HCT116 (cell line): Measurements from ENCODE around the gene UPK3A. TPM values are rescaled to one million over a fixed set of nuclear protein-coding genes. Genes with fewer than 3 reads are reported as not detected.

Experiments
- ATAC-seq: fragments of 200-7000 bp; cut with Tn5 transposase; 2 replicates; pipeline ENCODE4 v1.9.1; 2020; ENCODE audit warnings: mild to moderate bottlenecking, moderate library complexity
- BruUV-seq: library from RNA; stranded (reverse); fragments of 400-500 nt; replicated peaks from 2 replicates; lab custom pipeline; 2021; lab: Mats Ljungman, UMichigan
- CTCF ChIA-PET: fragments of 300-600 bp; sonication (Branson Sonifier 250); formaldehyde crosslinking; loops from one replicate; lab custom pipeline; 2021; ENCODE audit warnings: antibody characterized with exemption; lab: Charles Lee
- POLR2A ChIA-PET: fragments of 300-600, 350-600 bp; sonication (Branson Sonifier 250); formaldehyde crosslinking; loops from one replicate; lab custom pipeline; 2021; ENCODE audit warnings: antibody characterized with exemption; lab: Charles Lee
- RAD21 ChIA-PET, 2 experiments: fragments of 300-600 bp; sonication (Branson Sonifier 250); formaldehyde crosslinking; loops; one replicate each; lab custom pipeline; 2023; ENCODE audit warnings: low total read pairs in 2 of 2; ENCODE audit not compliant: uncharacterized antibody in 2 of 2, unreplicated experiment in 2 of 2, low non-redundant PET in 1 of 2; lab: Charles Lee
- DNase-seq: peaks from one replicate; pipeline ENCODE4 v3.0.0-alpha.2; 2010; ENCODE audit warnings: low read depth, low spot score
- H2AFZ ChIP-seq: fragments of 200-600 bp; shearing (Covaris generic), sonication (generic); 2 replicates; pipeline ENCODE4 v1.6.1; 2017; ENCODE audit warnings: low read depth, mixed run types, mixed read lengths, antibody characterized with exemption, low read length; ENCODE audit not compliant: poor library complexity, severe bottlenecking
- H3K27ac ChIP-seq: 2 replicates; pipeline ENCODE4 v1.5.1; 2012; ENCODE audit warnings: low read depth, low read length
- H3K27me3 ChIP-seq: fragments of 200-600 bp; sonication (generic); 2 replicates; pipeline ENCODE4 v1.6.1; 2016; ENCODE audit warnings: mixed run types, low read length, mixed read lengths; ENCODE audit not compliant: insufficient read depth
- H3K36me3 ChIP-seq, 2 experiments: fragments of 200-500 bp in 1 of 2; fragments of 200-600 bp in 1 of 2; sonication (Bioruptor generic) in 1 of 2; sonication (generic) in 1 of 2; 2 replicates each; pipeline versions ENCODE4 v1.5.1 to v1.6.1; 2014 to 2016; ENCODE audit warnings: low read length in 2 of 2, inconsistent platforms in 1 of 2, mixed read lengths in 1 of 2, mixed run types in 1 of 2; ENCODE audit not compliant: insufficient read depth in 2 of 2, control insufficient read depth in 1 of 2
- H3K4me1 ChIP-seq, 2 experiments: fragments of 200-600 bp in 1 of 2; sonication (generic) in 1 of 2; 2 replicates each; pipeline versions ENCODE4 v1.5.1 to v1.6.1; 2012 to 2017; ENCODE audit warnings: low read length in 2 of 2, inconsistent platforms in 1 of 2, mild to moderate bottlenecking in 1 of 2, mixed read lengths in 1 of 2, mixed run types in 1 of 2, moderate library complexity in 1 of 2; ENCODE audit not compliant: insufficient read depth in 2 of 2, control insufficient read depth in 1 of 2
- H3K4me2 ChIP-seq: fragments of 200-600 bp; sonication (generic); 2 replicates; pipeline ENCODE4 v1.6.1; 2017; ENCODE audit warnings: mixed run types, low read length, mixed read lengths
- H3K4me3 ChIP-seq, 2 experiments: fragments of 200-600 bp in 1 of 2; sonication (generic) in 1 of 2; replicated peaks in 1 of 2; 2 replicates each; pipeline ENCODE4 v1.5.1; 2011 to 2016; ENCODE audit warnings: low read length in 2 of 2, control low read depth in 1 of 2, low read depth in 1 of 2, mild to moderate bottlenecking in 1 of 2, mixed read lengths in 1 of 2, mixed run types in 1 of 2
- H3K79me2 ChIP-seq: fragments of 200-600 bp; sonication (generic); 2 replicates; pipeline ENCODE4 v1.6.1; 2017; ENCODE audit warnings: mild to moderate bottlenecking, mixed run types, low read length, moderate library complexity, mixed read lengths; ENCODE audit not compliant: insufficient read depth
- H3K9ac ChIP-seq: fragments of 200-600 bp; sonication (generic); 2 replicates; pipeline ENCODE4 v1.6.1; 2016; ENCODE audit warnings: low read length, mixed read lengths
- H3K9me2 ChIP-seq: fragments of 200-600 bp; sonication (generic), shearing (Covaris generic); 2 replicates; pipeline ENCODE4 v1.6.1; 2017; ENCODE audit warnings: mixed run types, mild to moderate bottlenecking, moderate library complexity; ENCODE audit not compliant: insufficient read depth
- H3K9me3 ChIP-seq, 2 experiments: fragments of 200-500 bp in 1 of 2; fragments of 200-600 bp in 1 of 2; sonication (Bioruptor generic) in 1 of 2; sonication (generic) in 1 of 2; 2 replicates each; pipeline ENCODE4 v1.6.1; 2014 to 2017; ENCODE audit warnings: low read length in 2 of 2, mixed read lengths in 2 of 2, inconsistent platforms in 1 of 2, low read depth in 1 of 2, mild to moderate bottlenecking in 1 of 2, mixed run types in 1 of 2, moderate library complexity in 1 of 2; ENCODE audit not compliant: control insufficient read depth in 1 of 2, insufficient read depth in 1 of 2
- H4K20me1 ChIP-seq: fragments of 200-600 bp; sonication (generic), shearing (Covaris generic); 2 replicates; pipeline ENCODE4 v1.6.1; 2017; ENCODE audit warnings: mixed run types, mild to moderate bottlenecking, moderate library complexity; ENCODE audit not compliant: insufficient read depth
- ATF3 ChIP-seq: IDR thresholded peaks from 2 replicates; pipeline ENCODE4 v1.6.1; 2012
- CBX3 ChIP-seq: IDR thresholded peaks from 2 replicates; pipeline ENCODE4 v1.6.1; 2012; ENCODE audit warnings: low read depth
- EZH2 ChIP-seq: fragments of 200-600 bp; sonication (generic); IDR thresholded peaks from 2 replicates; pipeline ENCODE4 v1.6.1; 2017; ENCODE audit warnings: antibody characterized with exemption, mixed run types
- EZH2phosphoT487 ChIP-seq: fragments of 200-600 bp; IDR thresholded peaks from 2 replicates; pipeline ENCODE4 v1.6.1; 2018; ENCODE audit warnings: antibody characterized with exemption, borderline replicate concordance
- POLR2AphosphoS5 ChIP-seq: IDR thresholded peaks from 2 replicates; pipeline ENCODE4 v1.6.1; 2011; ENCODE audit warnings: mild to moderate bottlenecking, low read depth, low read length, moderate library complexity
- RAD21 ChIP-seq: IDR thresholded peaks from 2 replicates; pipeline ENCODE4 v1.6.1; 2012; ENCODE audit warnings: low read depth, mild to moderate bottlenecking
- SIN3A ChIP-seq: IDR thresholded peaks from 2 replicates; pipeline ENCODE4 v1.6.1; 2012; ENCODE audit warnings: low read depth
- intact Hi-C: fragments of 100-400 bp; cut with micrococcal nuclease; formaldehyde crosslinking; loops from 2 replicates; pipeline ENCODE4 v1.10.0; 2022
- total RNA-seq: library from RNA; stranded (reverse); gene quantifications from one replicate; pipeline ENCODE4 v1.2.1, GENCODE V29; 2021; ENCODE audit not compliant: unreplicated experiment
- TF ChIP-seq, protein P1 (sequence below): IDR thresholded peaks from 2 replicates; pipeline ENCODE4 v1.6.1; 2012; ENCODE audit warnings: low read depth
- TF ChIP-seq, protein P2 (sequence below): IDR thresholded peaks from 2 replicates; pipeline ENCODE4 v1.6.1; 2011; ENCODE audit warnings: mild to moderate bottlenecking, low read length, moderate library complexity; ENCODE audit not compliant: insufficient replicate concordance; ENCODE audit errors: extremely low read depth

UPK3A gene
- total RNA-seq, 1 experiment from 2014 or later: not detected

- Histone ChIP-seq H3K9me3 (no peaks in the 10 kb centered on the region), H3K27ac (no peak overlapping the region), H3K36me3 (peaks cover 36% of the 10 kb centered on the region in 2 experiments; a peak in 3 of 4 replicates), H3K27me3 (no peaks in the 10 kb centered on the region), H3K4me3 (no peak overlapping the region), H3K9me2 (no peaks in the 10 kb centered on the region), H4K20me1 (no peaks in the 10 kb centered on the region)
- CTCF ChIA-PET: no interaction called here
- POLR2A ChIA-PET: no interaction called here
- RAD21 ChIA-PET: no interaction called here
- BruUV-seq: no TSS peak
- no peak for TF ChIP-seq ATF3
- TF ChIP-seq CBX3: no peak
- no peak for TF ChIP-seq EZH2
- no peak for TF ChIP-seq POLR2AphosphoS5
- TF ChIP-seq, protein P1, sequence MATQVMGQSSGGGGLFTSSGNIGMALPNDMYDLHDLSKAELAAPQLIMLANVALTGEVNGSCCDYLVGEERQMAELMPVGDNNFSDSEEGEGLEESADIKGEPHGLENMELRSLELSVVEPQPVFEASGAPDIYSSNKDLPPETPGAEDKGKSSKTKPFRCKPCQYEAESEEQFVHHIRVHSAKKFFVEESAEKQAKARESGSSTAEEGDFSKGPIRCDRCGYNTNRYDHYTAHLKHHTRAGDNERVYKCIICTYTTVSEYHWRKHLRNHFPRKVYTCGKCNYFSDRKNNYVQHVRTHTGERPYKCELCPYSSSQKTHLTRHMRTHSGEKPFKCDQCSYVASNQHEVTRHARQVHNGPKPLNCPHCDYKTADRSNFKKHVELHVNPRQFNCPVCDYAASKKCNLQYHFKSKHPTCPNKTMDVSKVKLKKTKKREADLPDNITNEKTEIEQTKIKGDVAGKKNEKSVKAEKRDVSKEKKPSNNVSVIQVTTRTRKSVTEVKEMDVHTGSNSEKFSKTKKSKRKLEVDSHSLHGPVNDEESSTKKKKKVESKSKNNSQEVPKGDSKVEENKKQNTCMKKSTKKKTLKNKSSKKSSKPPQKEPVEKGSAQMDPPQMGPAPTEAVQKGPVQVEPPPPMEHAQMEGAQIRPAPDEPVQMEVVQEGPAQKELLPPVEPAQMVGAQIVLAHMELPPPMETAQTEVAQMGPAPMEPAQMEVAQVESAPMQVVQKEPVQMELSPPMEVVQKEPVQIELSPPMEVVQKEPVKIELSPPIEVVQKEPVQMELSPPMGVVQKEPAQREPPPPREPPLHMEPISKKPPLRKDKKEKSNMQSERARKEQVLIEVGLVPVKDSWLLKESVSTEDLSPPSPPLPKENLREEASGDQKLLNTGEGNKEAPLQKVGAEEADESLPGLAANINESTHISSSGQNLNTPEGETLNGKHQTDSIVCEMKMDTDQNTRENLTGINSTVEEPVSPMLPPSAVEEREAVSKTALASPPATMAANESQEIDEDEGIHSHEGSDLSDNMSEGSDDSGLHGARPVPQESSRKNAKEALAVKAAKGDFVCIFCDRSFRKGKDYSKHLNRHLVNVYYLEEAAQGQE: no peak
- TF ChIP-seq, protein P2, sequence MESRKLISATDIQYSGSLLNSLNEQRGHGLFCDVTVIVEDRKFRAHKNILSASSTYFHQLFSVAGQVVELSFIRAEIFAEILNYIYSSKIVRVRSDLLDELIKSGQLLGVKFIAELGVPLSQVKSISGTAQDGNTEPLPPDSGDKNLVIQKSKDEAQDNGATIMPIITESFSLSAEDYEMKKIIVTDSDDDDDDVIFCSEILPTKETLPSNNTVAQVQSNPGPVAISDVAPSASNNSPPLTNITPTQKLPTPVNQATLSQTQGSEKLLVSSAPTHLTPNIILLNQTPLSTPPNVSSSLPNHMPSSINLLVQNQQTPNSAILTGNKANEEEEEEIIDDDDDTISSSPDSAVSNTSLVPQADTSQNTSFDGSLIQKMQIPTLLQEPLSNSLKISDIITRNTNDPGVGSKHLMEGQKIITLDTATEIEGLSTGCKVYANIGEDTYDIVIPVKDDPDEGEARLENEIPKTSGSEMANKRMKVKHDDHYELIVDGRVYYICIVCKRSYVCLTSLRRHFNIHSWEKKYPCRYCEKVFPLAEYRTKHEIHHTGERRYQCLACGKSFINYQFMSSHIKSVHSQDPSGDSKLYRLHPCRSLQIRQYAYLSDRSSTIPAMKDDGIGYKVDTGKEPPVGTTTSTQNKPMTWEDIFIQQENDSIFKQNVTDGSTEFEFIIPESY: no peak
- no peak for TF ChIP-seq SIN3A
- TF ChIP-seq EZH2phosphoT487: no peak
- TF ChIP-seq RAD21: no peak
- TF ChIP-seq, all 23 proteins: peak for 0
- Histone ChIP-seq H2AFZ (no peak overlapping the region), H3K4me2 (no peak overlapping the region), H3K9ac (no peak overlapping the region), H3K4me1 (no peaks in the 10 kb centered on the region), H3K79me2 (no peaks in the 10 kb centered on the region)
- ATAC-seq: no peak
- DNase-seq: no peak
- intact Hi-C loops: no loop called here
Measured at GRCh38 chr22:45336971-45337431, 52.3 kb downstream of the UPK3A start.
